ENCODE measurements around the gene MRPL50.

DNA sequence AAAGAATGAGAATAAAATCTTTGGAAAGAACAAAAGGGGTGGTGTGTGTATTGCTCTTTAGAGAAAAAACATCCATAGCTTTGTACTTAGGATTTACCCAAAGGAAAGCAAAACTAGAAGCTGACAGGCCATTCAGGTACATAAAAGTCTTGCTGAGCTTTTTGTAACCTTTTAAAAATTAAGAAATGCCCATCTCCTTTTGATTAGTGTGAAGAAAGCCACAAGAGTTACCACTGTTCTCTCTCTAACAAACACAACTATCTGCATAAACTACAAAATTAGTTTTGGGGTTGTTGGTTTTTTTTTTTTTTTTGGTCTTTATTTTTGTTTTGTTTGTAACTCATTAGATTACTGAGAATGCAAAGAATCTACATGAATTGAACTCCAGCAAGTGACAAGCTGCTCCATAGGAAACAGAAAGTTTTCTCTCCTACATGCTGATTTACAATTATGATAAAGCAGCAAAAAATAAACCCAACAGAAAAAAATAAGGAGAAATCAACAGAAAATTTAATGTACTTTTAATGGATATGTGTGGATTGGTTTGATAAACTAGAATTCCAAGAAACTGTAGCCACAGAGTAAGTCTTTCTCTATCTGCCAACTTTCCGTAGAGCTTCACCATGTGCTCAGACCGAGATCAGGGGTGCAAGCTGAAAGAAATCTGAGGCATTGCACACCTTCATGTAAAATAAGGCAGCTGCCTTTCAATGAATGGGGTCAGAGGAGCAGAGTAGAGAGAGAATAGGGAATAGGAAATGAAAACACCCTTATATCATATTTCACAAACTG is 25.9 kb downstream of the MRPL50 start:
- TF ChIP-seq EZH2 (IDR thresholded peaks at IDR 0.05; ENCODE audit: insufficient read depth, poor library complexity, severe bottlenecking) (no peak), EZH2phosphoT487 (IDR thresholded peaks at IDR 0.05; ENCODE audit: insufficient read depth, low read depth) (no peak)

All from GM23248 (cell line).